ENCODE results near the gene TRAF3IP1.
"Not testable (repeated sequence)": the region's sequence is repeated elsewhere in the genome, so short reads cannot be mapped to it uniquely, and the experiment has no call there.

Gene TRAF3IP1

GRCh38 chr2:238405217-238405555 is 84.9 kb downstream of the TRAF3IP1 start:
- H3K4me3 ChIP-seq (ENCODE audit: low read depth, low read length) = not testable (repeated sequence)

DNA sequence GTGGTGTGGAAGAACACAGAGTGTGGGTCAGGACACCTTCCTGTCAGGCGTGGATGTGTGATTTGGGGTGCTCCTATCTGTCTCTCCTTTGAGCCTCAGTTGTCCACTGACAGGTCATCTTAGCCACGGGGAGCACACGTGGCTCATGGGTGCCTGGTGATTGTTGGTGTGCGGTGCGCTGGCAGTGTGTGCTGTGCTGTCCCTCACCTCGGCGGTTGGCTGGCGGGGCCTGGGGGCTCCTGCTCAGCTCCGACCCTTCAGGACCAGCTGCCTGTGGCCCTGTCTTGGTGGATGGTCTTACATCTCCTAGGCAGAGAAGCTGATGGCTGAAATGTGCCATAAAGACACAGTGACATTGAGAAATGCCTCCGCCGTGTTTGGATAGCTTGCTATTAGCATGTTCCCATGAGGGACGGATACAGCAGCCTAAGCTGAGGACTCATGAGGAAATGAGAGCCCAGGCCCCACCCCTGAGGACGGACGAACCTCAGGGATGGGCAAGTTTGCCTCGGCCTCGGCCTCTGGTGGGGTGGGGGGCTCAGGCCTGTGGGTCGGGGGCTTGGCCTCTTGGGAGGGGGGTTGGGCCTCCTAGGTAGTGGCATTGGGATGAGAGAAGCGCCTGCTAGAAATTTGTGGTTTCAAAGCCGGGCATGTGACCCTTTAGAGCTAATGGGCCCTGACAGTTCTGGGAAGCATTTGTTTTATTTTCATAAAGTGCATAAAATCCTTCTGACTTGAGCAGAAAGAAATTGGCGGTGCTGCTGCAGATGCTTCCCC is 86.1 kb downstream of the TRAF3IP1 start:
- H3K4me3 ChIP-seq (ENCODE audit: low read depth, low read length) = no peak overlapping the region

DNA sequence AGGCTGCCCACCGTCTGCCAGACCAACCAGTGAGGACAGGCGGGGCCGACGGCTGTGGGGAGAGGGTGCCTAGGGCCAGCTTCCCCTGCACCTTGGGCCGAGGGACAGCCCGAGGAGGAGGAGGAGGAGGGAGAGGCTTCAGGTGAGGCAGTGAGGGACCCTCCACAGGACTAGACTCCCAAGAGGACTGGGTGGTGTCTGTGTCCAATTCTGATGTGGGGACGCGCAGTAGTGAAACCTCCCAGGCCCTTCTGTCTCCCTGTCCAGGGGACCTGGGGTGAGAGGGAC is 86.6 kb downstream of the TRAF3IP1 start:
- H3K4me3 ChIP-seq (ENCODE audit: low read depth, low read length) = no peak overlapping the region

DNA sequence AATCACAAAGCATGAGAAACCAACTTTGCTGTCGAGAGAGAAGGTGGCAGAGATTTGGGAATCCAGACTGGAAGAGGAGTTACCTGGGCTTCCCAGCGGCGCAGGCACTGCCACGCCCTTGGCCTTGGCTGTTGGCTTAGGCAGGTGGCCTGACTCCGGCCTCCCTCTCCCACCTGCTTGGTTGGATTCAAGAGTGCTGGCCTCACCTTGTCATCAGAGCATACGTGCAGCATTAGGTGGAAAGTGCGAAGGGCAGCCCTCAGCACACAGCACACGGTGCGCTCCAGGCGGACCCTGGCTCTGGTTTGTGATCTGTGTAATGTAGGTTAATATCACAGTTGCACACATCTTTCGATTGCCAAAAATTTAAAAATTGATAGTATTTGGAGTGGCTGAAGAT is 87.2 kb downstream of the TRAF3IP1 start:
- H3K4me3 ChIP-seq (ENCODE audit: low read depth, low read length) = no peak overlapping the region

DNA sequence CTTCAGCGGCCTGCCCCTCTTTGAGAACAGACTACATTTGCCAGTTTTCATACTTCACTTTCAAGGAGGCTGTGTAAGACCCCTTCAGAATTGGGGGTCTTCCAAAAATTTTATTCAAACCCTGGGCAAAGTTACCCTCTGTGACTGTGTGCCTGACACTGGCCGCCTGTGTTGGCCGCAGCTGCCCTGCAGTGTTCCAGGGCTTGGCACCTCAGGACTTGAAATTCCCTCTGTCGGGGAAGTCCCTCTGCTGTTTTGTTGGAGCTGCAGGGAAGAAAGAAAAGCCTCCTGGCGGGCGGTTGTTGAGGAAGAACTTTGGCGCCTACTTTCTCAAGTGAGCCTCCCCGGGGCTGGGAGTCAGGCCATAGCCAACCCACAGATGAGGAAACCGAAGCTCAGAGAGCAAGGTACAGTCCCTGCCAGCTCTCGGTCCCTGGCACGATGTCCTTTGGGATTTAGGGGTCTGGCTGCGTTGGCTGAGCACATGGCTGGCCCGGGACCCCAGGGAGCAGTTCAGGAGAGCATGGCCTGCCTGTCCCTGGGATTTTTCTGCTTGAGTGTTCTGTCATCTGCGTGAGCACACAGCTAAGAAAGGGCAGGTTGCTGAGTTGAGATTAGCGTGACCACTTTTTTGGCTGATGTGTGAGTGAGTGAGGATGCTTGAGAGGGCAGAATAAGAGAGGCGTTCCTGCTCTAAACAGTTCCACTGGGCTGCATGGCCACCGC is 88.5 kb downstream of the TRAF3IP1 start:
- no peak overlapping the region for H3K4me3 ChIP-seq (ENCODE audit: low read depth, low read length)

DNA sequence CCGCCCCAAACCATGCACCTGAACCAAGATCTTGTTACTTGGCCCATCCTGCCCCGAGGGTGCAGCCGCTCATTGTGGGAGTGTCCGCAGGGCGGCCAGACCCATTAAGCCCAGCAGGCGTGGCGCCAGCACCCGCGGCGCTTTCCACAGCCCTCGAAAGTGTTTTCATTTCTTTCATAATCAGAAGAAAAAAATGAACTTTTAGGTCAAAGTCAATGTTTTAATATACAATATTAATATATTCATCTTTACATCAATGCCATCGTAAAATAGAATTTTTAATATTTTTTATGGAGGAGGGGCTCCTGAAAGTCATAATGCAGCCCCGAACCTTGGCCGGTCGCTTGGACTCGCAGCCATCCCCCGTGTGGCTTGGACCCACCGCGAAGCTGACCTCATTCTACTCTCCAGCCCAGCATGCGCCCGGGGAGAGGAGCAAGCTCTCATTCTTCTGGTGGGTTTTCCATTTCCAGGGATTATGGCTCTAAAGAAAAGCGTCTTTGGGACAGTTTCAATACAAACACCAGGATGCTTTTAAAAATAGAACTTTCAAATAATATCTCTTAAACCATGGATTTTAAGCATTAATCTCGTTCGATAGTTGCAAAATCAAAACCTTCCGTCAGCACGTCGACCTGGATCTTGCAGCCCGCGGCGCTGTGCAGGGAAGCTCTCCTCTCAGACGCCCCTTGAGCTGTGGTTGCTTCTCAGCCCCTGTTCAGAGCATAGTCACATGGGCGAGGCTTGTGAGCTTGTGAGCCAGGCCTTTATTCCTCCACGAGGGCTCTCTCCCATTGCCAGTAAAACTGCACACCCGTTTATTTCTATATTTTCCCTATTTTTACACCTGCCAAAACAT is 89.3 kb downstream of the TRAF3IP1 start:
- no peak overlapping the region for H3K4me3 ChIP-seq (ENCODE audit: low read depth, low read length)

DNA sequence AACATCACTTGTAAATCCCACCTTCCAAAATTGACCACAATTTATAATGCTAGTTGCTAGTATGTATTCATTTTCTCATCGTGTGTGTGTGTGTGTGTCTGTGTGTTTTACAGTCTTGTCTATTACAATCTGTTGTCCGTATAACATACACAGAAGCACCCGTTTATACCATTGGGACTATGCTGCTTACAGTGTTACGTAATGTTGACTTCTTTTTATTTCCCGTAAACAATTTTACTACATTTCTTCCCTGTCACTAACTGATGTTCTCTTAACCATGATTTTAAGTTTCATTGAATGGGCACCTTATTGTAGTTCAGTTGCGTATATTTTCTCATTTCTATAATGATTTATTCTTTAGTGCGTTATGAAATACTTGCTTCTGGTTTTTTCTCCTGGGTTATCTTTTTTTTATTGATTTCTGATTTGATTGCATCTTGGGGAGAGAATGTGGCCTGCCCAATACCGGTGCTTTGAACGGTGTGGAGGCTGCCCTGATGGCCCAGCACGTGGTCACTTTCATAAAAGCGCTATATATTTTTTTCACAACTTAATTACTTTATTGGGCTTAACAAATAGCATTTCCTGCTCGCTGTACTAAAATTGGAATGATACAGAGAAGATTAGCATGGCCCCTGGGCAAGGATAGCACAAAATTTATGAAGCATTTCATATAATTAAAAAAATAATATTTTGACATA is 91.9 kb downstream of the TRAF3IP1 start:
- no peak overlapping the region for H3K4me3 ChIP-seq (ENCODE audit: low read depth, low read length)

DNA sequence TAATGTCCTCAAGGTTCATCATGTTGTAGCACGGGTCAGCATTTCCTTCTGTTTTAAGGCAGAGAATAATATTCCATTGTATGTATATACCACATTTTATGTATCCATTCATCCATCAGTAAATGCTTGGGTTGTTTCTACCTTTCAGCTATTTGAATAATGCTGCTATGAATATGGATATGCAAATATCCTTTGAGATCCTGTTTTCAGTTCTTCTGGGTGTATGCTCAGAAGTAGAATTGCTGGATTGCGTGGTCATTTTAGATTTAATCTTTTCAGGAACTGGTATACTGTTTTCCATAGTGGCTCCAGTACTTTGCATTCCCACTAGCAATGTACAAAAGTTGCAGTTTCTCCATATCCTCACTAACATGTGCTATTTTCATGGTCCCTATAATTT is 93.0 kb downstream of the TRAF3IP1 start:
- H3K4me3 ChIP-seq (ENCODE audit: low read depth, low read length) = no peak overlapping the region

- H3K4me3 ChIP-seq (ENCODE audit: low read depth, low read length) = no peak overlapping the region
These were observed 94.9 kb downstream of the TRAF3IP1 start for GRCh38 chr2:238415036-238415764.

DNA sequence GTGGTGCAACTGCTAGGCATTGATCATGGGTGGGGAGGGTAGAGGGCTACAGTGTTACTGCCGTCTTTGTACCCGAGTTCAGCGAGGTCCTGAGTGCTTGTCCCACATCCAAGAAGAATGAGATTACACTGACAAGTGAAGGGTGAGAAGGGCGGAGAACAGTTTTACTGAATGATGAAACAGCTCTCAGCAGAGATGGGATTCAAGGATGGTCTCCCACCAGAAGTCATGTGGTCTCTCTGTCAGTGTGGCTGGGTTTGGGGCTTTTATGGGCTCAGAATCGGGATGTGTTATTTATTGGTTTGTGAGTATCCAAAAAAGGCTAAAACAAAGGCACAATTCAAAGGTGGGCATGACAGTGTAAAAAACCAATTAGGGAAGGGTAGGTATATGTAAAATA is 95.6 kb downstream of the TRAF3IP1 start:
- no peak overlapping the region for H3K4me3 ChIP-seq (ENCODE audit: low read depth, low read length)

GRCh38 chr2:238418196-238418998 is 98.1 kb downstream of the TRAF3IP1 start:
- H3K4me3 ChIP-seq (ENCODE audit: low read depth, low read length) = no peak overlapping the region

- H3K4me3 ChIP-seq (ENCODE audit: low read depth, low read length) = no peak overlapping the region
These were observed 98.8 kb downstream of the TRAF3IP1 start for GRCh38 chr2:238418999-238419546.

- H3K4me3 ChIP-seq (ENCODE audit: low read depth, low read length) = no peak overlapping the region
These were observed 100.1 kb downstream of the TRAF3IP1 start for GRCh38 chr2:238420442-238420841.

GRCh38 chr2:238420878-238421694 is 100.8 kb downstream of the TRAF3IP1 start:
- no peak overlapping the region for H3K4me3 ChIP-seq (ENCODE audit: low read depth, low read length)

GRCh38 chr2:238421695-238422035 is 101.3 kb downstream of the TRAF3IP1 start:
- no peak overlapping the region for H3K4me3 ChIP-seq (ENCODE audit: low read depth, low read length)

DNA sequence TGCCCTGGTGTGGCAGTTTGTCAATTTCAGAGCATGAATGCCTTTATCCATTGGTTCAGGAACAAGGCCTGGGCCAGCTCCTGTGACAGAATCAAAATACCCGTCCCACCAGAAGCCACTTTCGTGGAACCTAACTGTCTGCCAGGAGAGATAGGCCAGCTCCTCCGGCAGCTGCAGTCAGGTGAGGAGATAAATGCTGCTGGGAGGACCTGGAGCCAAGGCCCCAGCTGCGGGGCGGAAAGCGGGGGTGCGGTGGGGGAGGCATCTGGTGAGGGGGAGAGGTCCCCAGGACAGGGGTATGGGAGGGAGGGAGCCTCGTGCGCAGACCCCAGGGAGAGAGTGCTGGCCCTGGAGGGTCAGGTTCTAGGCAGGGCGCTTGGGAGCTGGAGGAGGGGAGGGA is 102.0 kb downstream of the TRAF3IP1 start:
- no peak overlapping the region for H3K4me3 ChIP-seq (ENCODE audit: low read depth, low read length)

- no peak overlapping the region for H3K4me3 ChIP-seq (ENCODE audit: low read depth, low read length)
These were observed 102.6 kb downstream of the TRAF3IP1 start for GRCh38 chr2:238422940-238423339.

DNA sequence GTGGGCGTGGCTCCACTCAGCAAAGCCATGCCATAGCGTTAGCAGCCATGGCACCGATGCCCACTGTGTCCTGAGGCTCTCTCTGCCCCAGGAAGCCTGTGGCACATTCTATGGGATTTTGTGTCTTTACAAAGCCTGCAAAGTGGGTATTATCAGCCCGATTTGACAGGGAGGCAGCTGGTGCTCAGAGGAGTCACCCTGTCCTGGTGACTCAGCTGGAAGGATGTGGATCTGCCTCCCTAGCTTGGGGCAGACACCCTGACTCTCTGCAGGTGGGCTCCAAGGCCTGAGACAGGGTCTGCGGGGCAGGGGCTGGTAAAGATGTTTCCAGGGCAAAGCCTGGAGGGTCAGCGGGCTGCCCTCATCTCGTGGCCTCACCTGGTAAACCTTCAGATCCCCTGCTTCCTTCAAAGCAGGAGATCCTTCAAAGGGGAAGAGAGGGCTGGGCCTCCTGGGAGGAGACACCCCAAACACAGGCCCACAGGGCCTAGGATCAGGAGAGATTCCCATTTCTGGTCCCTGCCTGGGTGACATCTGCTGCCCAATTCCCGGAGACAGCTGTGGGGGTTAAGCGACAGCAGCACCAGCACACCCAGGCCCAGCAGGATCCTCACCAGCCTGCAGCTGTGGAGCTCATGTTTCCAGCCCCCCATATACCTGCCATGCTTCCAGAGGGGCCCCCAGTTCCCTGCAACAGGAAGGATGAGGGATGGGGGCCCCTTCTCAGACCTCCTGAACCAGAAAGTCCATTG is 103.4 kb downstream of the TRAF3IP1 start:
- no peak overlapping the region for H3K4me3 ChIP-seq (ENCODE audit: low read depth, low read length)

Data from iPS-11a (cell line).